PC-9 (cell line): Measurements from ENCODE around the gene RASAL2. TPM values are rescaled to one million over a fixed set of nuclear protein-coding genes. Genes with fewer than 3 reads are reported as not detected.

Source experiments
- BruUV-seq: library from RNA; stranded (reverse); fragments of 400-500 nt; replicated peaks from 2 replicates; lab custom pipeline; 2021; lab: Mats Ljungman, UMichigan
- CTCF ChIA-PET: fragments of 300-600 bp; sonication (Branson Sonifier 250); formaldehyde crosslinking; loops from one replicate; lab custom pipeline; 2022; ENCODE audit warnings: antibody characterized with exemption; lab: Charles Lee
- POLR2A ChIA-PET: fragments of 300-600 bp; sonication (Branson Sonifier 250); formaldehyde crosslinking; loops from one replicate; lab custom pipeline; 2022; ENCODE audit warnings: antibody characterized with exemption; ENCODE audit not compliant: unreplicated experiment; lab: Charles Lee
- DNase-seq, 2 experiments: peaks; one replicate each; pipeline versions ENCODE4 v3.0.0 to v3.0.0-alpha.2; 2015 to 2022; ENCODE audit warnings: mixed read lengths in 1 of 2
- H2AFZ ChIP-seq: fragments of 200-600 bp; sonication (generic); 2 replicates; pipeline ENCODE4 v1.8.1; 2017; ENCODE audit warnings: antibody characterized with exemption
- H3F3A ChIP-seq: fragments of 200-600 bp; sonication (generic); 2 replicates; pipeline ENCODE4 v1.8.1; 2017; ENCODE audit warnings: antibody characterized with exemption, mild to moderate bottlenecking, low read depth; ENCODE audit not compliant: insufficient read depth
- H3K27ac ChIP-seq: fragments of 200-600 bp; sonication (generic); 2 replicates; pipeline ENCODE4 v1.6.1; 2016; ENCODE audit warnings: mixed run types
- H3K27me3 ChIP-seq: fragments of 200-600 bp; sonication (generic); 2 replicates; pipeline ENCODE4 v1.6.1; 2016; ENCODE audit warnings: low read depth, mixed run types; ENCODE audit not compliant: insufficient read depth
- H3K36me3 ChIP-seq: fragments of 200-600 bp; sonication (generic); 2 replicates; pipeline ENCODE4 v1.6.1; 2016; ENCODE audit warnings: low read depth, mixed run types
- H3K4me1 ChIP-seq: fragments of 200-600 bp; sonication (generic); replicated peaks from 2 replicates; pipeline ENCODE4 v1.6.1; 2016; ENCODE audit warnings: mixed run types; ENCODE audit not compliant: insufficient read depth
- H3K4me2 ChIP-seq: fragments of 200-600 bp; sonication (generic); 2 replicates; pipeline ENCODE4 v1.6.1; 2017; ENCODE audit warnings: mixed run types
- H3K4me3 ChIP-seq: fragments of 200-600 bp; sonication (generic); 2 replicates; pipeline ENCODE4 v1.6.1; 2016; ENCODE audit warnings: mixed run types
- H3K79me2 ChIP-seq: fragments of 200-600 bp; sonication (generic); 2 replicates; pipeline ENCODE4 v1.6.1; 2017; ENCODE audit warnings: low read depth, mixed run types
- H3K9me2 ChIP-seq: fragments of 200-600 bp; sonication (generic); 2 replicates; pipeline ENCODE4 v1.8.1; 2017; ENCODE audit warnings: mild to moderate bottlenecking; ENCODE audit not compliant: insufficient read depth
- H3K9me3 ChIP-seq: fragments of 200-600 bp; sonication (generic); 2 replicates; pipeline ENCODE4 v1.8.1; 2016; ENCODE audit warnings: low read depth; ENCODE audit not compliant: insufficient read depth
- H4K20me1 ChIP-seq: fragments of 200-600 bp; sonication (generic); 2 replicates; pipeline ENCODE4 v1.8.1; 2017; ENCODE audit not compliant: insufficient read depth
- EZH2 ChIP-seq: fragments of 200-600 bp; sonication (generic); IDR thresholded peaks from 2 replicates; pipeline ENCODE4 v1.8.0; 2017; ENCODE audit warnings: antibody characterized with exemption, low read depth
- intact Hi-C: fragments of 100-400 bp; cut with micrococcal nuclease; formaldehyde crosslinking; loops from one replicate; pipeline ENCODE4 v1.10.0; 2022; ENCODE audit not compliant: unreplicated experiment
- total RNA-seq: library from RNA; stranded (reverse); gene quantifications from 2 replicates; pipeline ENCODE4 v1.2.3, GENCODE V29; 2021
- TF ChIP-seq, protein P1 (sequence below): fragments of 200-600 bp; sonication (generic); conservative IDR thresholded peaks from 2 replicates; pipeline ENCODE4 v1.6.1; 2017; ENCODE audit warnings: mixed run types, antibody characterized with exemption, mild to moderate bottlenecking, moderate library complexity

The RASAL2 gene
- total RNA-seq, 1 experiment from 2014 or later: 54.1 TPM

DNA sequence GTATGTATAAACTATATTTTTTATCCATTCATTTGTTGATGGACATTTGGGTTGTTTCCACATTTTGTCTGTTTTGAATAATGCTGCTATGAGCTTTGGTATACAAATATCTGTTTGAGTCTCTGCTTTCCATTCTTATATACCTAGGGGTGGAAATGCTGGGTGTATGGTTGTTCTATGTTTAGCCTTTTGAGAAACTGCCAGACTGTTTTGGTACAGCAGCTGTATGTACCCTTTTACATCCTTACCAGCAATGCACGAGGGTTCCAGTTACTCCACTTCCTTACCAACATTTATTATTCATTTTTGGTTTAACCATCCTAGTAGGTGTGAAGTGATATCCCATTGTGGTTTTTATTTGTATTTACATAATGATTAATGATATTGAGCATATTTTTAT lies 13.9 kb downstream of the RASAL2 start:
- no peaks in the 10 kb centered on the region for H3K27me3 ChIP-seq
- TF ChIP-seq, protein P1, sequence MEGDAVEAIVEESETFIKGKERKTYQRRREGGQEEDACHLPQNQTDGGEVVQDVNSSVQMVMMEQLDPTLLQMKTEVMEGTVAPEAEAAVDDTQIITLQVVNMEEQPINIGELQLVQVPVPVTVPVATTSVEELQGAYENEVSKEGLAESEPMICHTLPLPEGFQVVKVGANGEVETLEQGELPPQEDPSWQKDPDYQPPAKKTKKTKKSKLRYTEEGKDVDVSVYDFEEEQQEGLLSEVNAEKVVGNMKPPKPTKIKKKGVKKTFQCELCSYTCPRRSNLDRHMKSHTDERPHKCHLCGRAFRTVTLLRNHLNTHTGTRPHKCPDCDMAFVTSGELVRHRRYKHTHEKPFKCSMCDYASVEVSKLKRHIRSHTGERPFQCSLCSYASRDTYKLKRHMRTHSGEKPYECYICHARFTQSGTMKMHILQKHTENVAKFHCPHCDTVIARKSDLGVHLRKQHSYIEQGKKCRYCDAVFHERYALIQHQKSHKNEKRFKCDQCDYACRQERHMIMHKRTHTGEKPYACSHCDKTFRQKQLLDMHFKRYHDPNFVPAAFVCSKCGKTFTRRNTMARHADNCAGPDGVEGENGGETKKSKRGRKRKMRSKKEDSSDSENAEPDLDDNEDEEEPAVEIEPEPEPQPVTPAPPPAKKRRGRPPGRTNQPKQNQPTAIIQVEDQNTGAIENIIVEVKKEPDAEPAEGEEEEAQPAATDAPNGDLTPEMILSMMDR: no peak
- peaks cover 91% of the 10 kb centered on the region for H3K79me2 ChIP-seq
- no peak overlapping the region for H3K4me2 ChIP-seq
- CTCF ChIA-PET: no interaction called here
- no peaks in the 10 kb centered on the region for H3K9me3 ChIP-seq
- H3K36me3 ChIP-seq: peaks cover 10% of the 10 kb centered on the region; the same call in 1 of the 2 replicates
- H2AFZ ChIP-seq: no peak overlapping the region
- POLR2A ChIA-PET: no interaction called here
- H3K4me3 ChIP-seq: no peak overlapping the region
- intact Hi-C loops: loop anchor here (5.0 kb wide), 1 partner anchor 639 kb away; no protein-coding TSS in a partner anchor
- H3F3A ChIP-seq: no peaks in the 10 kb centered on the region
- no TSS peak for BruUV-seq
- no peak overlapping the region for H3K27ac ChIP-seq
- H4K20me1 ChIP-seq: 0 out of 2 replicates have a peak, but pooled peaks cover 7% of the 10 kb centered on the region
- peaks cover 11% of the 10 kb centered on the region for H3K4me1 ChIP-seq
- DNase-seq: no peak
- H3K9me2 ChIP-seq: no peaks in the 10 kb centered on the region

DNA sequence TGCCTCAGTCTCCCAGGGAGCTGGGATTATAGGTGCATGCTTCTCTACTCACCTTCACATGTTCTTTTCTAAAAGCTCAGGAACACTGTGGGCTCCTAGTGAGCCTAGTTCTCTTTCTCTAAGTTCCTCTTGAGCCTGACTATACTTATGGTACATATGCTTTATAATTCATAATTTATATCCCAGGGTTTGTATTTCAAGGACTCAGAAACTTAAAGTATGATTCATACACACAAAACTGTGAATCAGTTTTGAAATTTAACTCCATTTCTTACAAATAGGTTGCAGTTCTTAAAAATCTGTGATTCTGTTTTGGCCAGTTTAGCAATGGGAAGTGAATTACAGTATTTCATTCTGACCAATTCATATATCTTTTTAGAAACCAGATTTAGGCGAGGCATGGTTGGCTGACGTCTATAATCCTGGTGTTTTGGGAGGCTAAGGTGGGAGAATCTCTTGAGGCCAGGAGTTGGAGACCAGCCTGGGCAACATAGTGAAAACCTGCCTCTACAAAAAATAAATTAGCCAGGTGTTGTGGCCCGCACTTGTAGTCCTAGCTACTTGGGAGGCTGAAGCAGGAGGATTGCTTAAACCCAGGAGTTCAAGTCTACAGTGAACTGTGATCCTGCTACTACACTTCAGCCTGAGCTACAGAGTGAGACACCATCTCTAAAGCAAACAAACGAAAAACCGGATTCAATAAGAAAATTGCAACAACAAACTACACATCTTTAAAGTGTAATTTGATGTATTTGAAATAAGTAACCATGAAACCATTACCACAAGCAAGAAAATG lies 15.6 kb downstream of the RASAL2 start:
- DNase-seq: no peak
- ChIA-PET CTCF (no interaction called here), POLR2A (interaction anchor here (0.6 to 0.7 kb wide), 2 partner anchors 123 to 147 kb away, joined by 3 to 4 read pairs; no protein-coding TSS in a partner anchor)
- Histone ChIP-seq H4K20me1 (0 out of 2 replicates have a peak, but pooled peaks cover 7% of the 10 kb centered on the region), H2AFZ (no peak overlapping the region), H3K27me3 (no peaks in the 10 kb centered on the region), H3K9me3 (no peaks in the 10 kb centered on the region), H3F3A (no peaks in the 10 kb centered on the region), H3K4me1 (peaks cover 11% of the 10 kb centered on the region), H3K9me2 (no peaks in the 10 kb centered on the region), H3K4me2 (no peak overlapping the region; the same call in 1 of the 2 replicates), H3K4me3 (no peak overlapping the region), H3K79me2 (peaks cover 91% of the 10 kb centered on the region), H3K27ac (peak overlapping the region; percentile 48), H3K36me3 (peaks cover 10% of the 10 kb centered on the region; the same call in 1 of the 2 replicates)
- TF ChIP-seq, protein P1: no peak
- no peak for TF ChIP-seq EZH2
- intact Hi-C loops: loop anchor here (5.0 kb wide), 1 partner anchor 638 kb away; no protein-coding TSS in a partner anchor
- TSS peak; percentile 21 for BruUV-seq

DNA sequence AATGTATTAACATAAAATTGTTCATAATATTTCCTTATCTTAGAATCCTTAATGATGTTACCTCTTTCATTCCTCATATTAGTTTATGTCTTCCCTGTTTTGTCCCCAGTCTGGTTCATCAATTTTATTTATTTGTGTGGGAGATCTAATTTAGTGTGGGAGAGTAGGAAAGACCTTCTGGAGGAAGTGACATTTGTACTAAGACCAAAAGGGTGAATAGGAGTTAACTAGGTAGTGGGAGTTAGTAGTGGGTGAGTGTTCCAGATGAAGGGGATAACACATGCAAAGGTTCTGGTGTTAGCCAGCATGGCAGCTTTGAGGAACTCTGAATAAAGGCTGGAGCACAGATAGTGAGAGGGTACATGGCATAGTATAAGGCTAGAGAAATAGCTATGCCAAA lies 21.4 kb downstream of the RASAL2 start:
- Histone ChIP-seq H3K27ac (no peak overlapping the region), H3K9me3 (peaks cover 4% of the 10 kb centered on the region; the same call in 1 of the 2 replicates), H3K79me2 (peaks cover 83% of the 10 kb centered on the region), H3F3A (peaks cover 17% of the 10 kb centered on the region), H3K36me3 (0 out of 2 replicates have a peak, but pooled peaks cover 4% of the 10 kb centered on the region), H3K4me3 (no peak overlapping the region), H3K27me3 (no peaks in the 10 kb centered on the region), H3K4me1 (peaks cover 18% of the 10 kb centered on the region), H2AFZ (no peak overlapping the region), H3K9me2 (no peaks in the 10 kb centered on the region), H4K20me1 (no peaks in the 10 kb centered on the region), H3K4me2 (no peak overlapping the region)
- no peak for DNase-seq
- no peak for TF ChIP-seq EZH2
- TF ChIP-seq, protein P1: no peak
- no TSS peak for BruUV-seq
- ChIA-PET CTCF (no interaction called here), POLR2A (no interaction called here)
- intact Hi-C loops: no loop called here
